Measurements from ENCODE around the gene STUM.

DNA sequence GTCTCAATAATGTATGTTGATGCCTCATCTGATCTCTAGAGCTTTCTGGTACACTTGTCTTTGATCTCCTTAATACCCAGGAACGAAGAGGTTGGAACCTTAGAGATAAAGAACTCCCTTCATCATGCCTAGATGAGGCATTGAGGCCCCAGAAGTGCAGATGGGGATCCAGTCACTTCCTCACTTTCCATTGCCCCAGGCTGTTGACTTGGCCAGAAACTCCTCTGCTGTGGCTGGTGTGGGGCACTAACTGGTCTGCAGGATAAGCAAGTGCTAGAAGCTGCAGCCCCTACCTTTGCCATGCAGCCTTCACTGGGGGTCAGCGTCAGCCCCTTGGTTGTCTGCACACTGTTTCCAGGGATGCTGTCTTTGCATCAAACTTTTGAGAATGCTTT lies 49.9 kb downstream of the STUM start:
- TF ChIP-seq, protein P1, sequence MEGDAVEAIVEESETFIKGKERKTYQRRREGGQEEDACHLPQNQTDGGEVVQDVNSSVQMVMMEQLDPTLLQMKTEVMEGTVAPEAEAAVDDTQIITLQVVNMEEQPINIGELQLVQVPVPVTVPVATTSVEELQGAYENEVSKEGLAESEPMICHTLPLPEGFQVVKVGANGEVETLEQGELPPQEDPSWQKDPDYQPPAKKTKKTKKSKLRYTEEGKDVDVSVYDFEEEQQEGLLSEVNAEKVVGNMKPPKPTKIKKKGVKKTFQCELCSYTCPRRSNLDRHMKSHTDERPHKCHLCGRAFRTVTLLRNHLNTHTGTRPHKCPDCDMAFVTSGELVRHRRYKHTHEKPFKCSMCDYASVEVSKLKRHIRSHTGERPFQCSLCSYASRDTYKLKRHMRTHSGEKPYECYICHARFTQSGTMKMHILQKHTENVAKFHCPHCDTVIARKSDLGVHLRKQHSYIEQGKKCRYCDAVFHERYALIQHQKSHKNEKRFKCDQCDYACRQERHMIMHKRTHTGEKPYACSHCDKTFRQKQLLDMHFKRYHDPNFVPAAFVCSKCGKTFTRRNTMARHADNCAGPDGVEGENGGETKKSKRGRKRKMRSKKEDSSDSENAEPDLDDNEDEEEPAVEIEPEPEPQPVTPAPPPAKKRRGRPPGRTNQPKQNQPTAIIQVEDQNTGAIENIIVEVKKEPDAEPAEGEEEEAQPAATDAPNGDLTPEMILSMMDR (IDR thresholded peaks at IDR 0.05) = no peak
- no peak for TF ChIP-seq POLR2A (IDR thresholded peaks at IDR 0.05)

All from transverse colon (tissue), 3 donors.